GM21360 (cell line): ENCODE data around the gene TAP1.
"Not testable (repeated sequence)": the region's sequence is repeated elsewhere in the genome, so short reads cannot be mapped to it uniquely, and the experiment has no call there.

Source experiments
- ATAC-seq: cut with Tn5 transposase; IDR thresholded peaks from one replicate; pipeline ENCODE4 v1.9.1; 2021; ENCODE audit warnings: mild to moderate bottlenecking, moderate library complexity; ENCODE audit not compliant: unreplicated experiment

Gene TAP1

DNA sequence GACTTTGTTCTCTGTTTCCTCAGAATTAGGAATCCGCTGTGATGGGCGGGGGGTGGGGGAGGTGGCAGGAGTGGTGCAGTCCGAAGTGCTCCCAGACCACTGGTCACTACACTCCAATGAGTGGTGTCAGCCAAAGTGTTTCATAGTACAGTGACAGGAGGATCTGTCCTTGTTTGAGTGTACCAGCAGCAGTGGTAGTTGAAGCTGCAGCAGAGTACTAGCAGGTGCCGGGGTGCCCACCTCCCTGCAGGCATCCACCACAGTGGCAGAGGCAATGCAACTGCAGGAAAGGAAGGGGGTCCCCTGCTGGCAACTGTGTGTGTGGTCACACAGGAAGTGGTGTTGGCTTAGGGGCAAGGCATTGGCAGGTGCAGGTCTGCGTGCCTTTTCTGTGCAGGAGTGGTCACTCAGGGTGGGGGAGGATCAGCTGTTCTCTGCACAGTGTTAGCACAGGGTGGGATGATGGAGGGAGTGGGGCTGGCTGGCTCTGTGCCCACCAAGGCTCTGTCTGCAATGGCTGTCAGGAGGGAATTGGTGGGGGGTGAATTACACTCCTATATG, 46.4 kb downstream of the TAP1 start:
- ATAC-seq: no peak

DNA sequence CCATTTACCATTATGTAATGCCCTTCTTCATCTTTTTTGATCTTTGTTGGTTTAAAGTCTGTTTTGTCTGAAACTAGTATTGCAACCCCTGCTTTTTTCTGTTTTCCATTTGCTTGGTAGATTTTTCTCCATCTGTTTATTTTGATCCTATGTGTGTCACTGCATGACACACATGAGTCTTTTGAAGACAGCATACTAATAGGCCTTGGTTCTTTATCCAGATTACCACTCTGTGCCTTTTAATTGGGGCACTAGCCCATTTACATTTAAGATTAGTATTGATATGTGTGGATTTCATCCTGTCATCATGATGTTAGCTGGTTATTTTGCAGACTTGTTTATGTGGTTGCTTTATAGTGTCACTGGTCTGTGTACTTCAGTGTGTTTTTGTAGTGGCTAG, 48.1 kb downstream of the TAP1 start:
- not testable (repeated sequence) for ATAC-seq

DNA sequence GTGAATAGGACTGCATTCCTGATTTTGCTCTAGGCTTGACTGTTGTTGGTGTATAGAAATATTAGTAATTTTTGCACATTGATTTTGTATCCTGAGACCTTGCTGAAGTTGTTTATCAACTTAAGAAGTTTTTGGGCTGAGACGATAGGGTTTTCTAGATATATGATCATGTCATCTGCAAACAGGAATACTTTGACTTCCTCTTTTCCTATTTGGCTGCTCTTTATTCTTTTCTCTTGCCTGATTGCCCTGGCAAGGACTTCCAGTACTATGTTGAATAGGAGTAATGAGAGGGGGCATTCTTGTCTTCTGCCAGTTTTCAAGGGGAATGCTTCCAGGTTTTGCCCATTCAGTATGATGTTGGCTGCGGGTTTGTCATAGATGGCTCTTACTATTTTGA, 50.1 kb downstream of the TAP1 start:
- no peak for ATAC-seq

DNA sequence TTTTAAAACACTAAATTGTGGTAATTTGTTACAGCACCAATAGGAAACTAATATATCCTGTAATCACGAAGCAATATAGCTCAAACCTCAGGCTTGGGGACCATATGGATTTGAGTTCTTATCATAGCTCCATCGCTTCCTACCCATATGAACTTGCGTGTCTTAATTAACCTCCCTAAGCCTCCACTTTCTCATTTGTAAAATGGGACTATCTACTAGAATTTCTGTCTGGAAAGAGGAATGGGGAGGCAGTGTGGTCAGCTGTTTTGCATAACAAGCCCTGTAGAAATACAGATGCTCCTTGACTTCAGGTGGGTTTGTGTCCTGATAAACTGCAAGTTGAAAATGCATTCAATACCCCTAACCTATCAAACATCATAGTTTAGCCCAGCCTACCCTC, 53.8 kb downstream of the TAP1 start:
- no peak for ATAC-seq

DNA sequence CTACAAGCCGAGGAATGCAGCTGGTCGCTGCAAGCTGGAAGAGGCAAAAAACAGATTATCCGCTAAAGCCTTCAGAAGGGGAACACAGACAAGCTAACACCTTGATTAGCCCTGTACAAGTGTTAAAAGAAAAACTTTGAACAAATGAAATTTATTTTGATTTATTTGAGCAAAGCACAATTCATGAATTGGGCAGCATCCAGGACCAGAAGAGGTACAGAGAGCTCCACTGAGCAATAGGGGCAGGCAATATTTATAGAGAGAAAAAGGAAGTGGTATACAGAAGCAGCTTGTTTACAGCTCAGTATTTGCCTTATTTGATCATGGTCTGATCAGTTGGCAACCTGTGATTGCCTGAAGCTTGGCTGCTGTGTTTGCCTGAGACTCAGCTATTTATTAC, 54.3 kb downstream of the TAP1 start:
- no peak for ATAC-seq

DNA sequence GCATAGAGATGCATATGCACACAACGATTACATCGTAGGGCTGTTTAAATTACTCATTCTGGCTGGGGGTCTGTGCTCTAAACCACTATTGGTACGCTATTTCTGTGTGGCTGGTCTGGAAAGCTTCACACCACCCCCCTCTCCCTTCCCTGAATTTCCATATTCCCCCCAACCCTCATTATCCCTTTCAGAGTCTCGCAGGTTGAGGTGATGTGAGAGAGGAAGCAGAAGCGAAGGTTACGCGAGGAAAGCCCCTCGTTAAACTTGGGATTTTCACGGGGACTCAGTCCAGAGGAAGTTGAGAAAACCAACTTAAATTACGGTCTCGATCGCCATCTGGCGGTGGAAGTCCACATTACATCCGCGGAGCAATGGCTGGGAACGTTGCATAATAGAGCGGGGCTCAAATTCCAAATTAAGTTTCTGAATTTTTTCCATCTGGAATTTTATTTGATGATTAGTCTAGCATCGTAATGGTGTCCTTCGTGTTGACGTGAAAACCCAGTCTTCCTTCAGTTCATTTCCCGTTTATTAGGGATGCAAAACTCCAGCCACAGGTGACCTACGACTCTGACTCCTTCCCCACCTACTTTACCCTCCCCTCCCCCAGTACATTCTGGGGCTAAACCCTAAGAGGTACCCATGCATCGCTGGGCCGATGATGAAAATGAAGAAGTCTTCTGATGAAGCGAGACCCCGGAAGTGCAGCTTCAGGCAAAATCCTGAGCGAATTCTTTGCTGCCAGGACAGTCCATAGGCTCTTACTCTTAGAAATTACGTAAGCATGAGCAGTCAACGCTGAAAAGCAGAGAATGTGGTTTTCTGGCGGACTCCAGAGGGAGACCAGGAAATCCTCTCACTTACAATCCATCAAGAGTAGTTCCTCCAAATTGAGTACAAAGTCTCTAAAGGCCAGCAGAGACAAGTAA, 56.4 kb downstream of the TAP1 start:
- no peak for ATAC-seq
